ENCODE data around the gene TARS3.

- no peak for TF ChIP-seq CTCF (IDR thresholded peaks at IDR 0.05)
- TF ChIP-seq EZH2 (IDR thresholded peaks at IDR 0.05; ENCODE audit: borderline replicate concordance, insufficient read depth, low read depth, low read length, poor library complexity, severe bottlenecking): no peak
Measured at GRCh38 chr15:101694261-101694660, 30.0 kb downstream of the TARS3 start.
